ENCODE results near the gene COL6A3. TPM values are rescaled to one million over a fixed set of nuclear protein-coding genes. Genes with fewer than 3 reads are reported as not detected.

Gene COL6A3
- total RNA-seq, 4 donors from 2014 or later: 68.1 to 261 (median 75.6) TPM

DNA sequence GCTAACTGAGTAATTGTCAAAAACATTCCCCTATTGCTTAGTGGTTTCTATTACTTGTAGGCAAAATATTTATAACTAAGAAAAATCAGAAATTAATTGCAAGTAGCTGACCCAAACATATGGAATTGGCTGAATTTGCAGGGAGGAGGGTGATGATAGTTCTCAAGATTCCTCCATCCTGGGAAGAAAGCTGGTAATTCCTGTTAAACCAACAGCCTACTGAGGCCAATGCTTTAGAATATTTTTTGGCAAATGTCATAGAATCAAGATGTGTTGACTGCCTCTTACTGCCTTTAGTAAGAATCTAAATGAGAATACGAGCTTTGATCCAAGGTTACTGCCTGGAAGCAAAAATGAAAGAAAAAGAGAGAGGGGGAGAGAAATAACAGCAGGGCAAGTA, 120.0 kb downstream of the COL6A3 start:
- H3K27ac ChIP-seq: peak overlapping the region; percentile 45 to 82 (median 76)

DNA sequence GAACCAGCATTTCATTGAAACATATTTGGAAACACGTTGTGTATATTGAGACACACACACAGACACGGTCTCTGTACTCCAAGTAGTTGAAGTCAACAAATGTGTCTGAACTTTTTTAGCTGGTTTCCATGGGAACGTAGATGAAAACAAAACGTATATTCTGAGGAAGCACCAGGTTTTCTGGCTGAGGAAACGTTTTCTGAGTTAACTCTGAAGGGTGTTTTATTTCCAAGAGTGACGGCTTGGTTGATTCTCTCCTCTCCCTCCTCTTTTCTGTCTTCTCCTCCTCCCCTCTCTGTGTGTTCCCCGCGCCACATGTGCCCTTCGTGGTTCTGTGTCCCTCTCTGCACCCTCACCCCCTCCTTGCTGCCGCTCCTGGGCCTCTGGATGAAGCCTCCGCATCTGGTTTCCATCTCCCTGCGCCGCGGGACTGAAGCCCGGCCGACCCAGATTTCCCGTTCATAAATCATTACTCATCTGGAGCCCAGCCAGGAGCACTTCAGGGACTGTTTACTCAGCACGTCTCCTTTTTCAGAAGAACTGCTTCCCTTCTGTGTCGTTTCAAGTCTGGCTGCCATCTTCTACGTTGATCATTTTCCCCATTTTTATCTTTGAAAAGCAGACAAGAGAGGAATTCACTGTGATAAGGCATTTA, 122.7 kb downstream of the COL6A3 start:
- in situ Hi-C loops (cut with MboI; ENCODE audit: low pct_ligation_motif_present in 1 of 4, low pct_unique_long_range_greater_than_20kb in 1 of 4, low sequenced_read_pairs in 3 of 4) (no loop called here), intact Hi-C loops (cut with DNase I; ENCODE audit: low total_unique reads) (loop anchor here (2.0 to 10.0 kb wide), 2 partner anchors 24 to 124 kb away; partner anchors contain the start of gene COL6A3)
- no peak overlapping the region for H3K4me3 ChIP-seq
- TF ChIP-seq POLR2A (IDR thresholded peaks at IDR 0.05): no peak
- peak; percentile 83 for TF ChIP-seq EP300 (IDR thresholded peaks at IDR 0.05; ENCODE audit: low read depth)
- TF ChIP-seq POLR2AphosphoS5 (IDR thresholded peaks at IDR 0.05): peak; percentile 92 to 97 (median 96)
- peak overlapping the region; percentile 78 to 87 (median 83) for H3K27ac ChIP-seq
- DNase-seq: peak; percentile 87
- H3K9me3 ChIP-seq: no peaks in the 10 kb centered on the region
- peaks cover 18 to 29% (median 22%) of the 10 kb centered on the region in 4 donors for H3K4me1 ChIP-seq
- 2 to 4% methylated on average over 12 to 20 of the region's 20 CpGs for WGBS, 2 donors (ENCODE audit: low coverage in 1 of 2)
- peaks cover 6% of the 10 kb centered on the region for H3K27me3 ChIP-seq
- H3K36me3 ChIP-seq: no peaks in the 10 kb centered on the region

More for the DNA sequence above, 120.0 kb downstream of the COL6A3 start:
- Histone ChIP-seq H3K9me3 (no peaks in the 10 kb centered on the region), H3K4me3 (no peak overlapping the region), H3K36me3 (no peaks in the 10 kb centered on the region), H3K4me1 (peaks cover 21 to 46% (median 28%) of the 10 kb centered on the region in 4 donors), H3K27me3 (peaks cover 6% of the 10 kb centered on the region)
- no peak for TF ChIP-seq POLR2A (IDR thresholded peaks at IDR 0.05)
- TF ChIP-seq, protein P1, sequence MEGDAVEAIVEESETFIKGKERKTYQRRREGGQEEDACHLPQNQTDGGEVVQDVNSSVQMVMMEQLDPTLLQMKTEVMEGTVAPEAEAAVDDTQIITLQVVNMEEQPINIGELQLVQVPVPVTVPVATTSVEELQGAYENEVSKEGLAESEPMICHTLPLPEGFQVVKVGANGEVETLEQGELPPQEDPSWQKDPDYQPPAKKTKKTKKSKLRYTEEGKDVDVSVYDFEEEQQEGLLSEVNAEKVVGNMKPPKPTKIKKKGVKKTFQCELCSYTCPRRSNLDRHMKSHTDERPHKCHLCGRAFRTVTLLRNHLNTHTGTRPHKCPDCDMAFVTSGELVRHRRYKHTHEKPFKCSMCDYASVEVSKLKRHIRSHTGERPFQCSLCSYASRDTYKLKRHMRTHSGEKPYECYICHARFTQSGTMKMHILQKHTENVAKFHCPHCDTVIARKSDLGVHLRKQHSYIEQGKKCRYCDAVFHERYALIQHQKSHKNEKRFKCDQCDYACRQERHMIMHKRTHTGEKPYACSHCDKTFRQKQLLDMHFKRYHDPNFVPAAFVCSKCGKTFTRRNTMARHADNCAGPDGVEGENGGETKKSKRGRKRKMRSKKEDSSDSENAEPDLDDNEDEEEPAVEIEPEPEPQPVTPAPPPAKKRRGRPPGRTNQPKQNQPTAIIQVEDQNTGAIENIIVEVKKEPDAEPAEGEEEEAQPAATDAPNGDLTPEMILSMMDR (IDR thresholded peaks at IDR 0.05): no peak
- no peak for TF ChIP-seq EP300 (IDR thresholded peaks at IDR 0.05; ENCODE audit: low read depth)
- TF ChIP-seq POLR2AphosphoS5 (IDR thresholded peaks at IDR 0.05): no peak
- intact Hi-C loops (cut with DNase I; ENCODE audit: low total_unique reads): loop anchor here (10.0 kb wide), 1 partner anchor 121 kb away; the partner anchor contains the start of gene COL6A3
- DNase-seq: no peak
- 70 to 73% methylated on average over 1 of the region's 1 CpG for WGBS, 2 donors (ENCODE audit: low coverage in 1 of 2)
- in situ Hi-C loops (cut with MboI; ENCODE audit: low pct_ligation_motif_present in 1 of 4, low pct_unique_long_range_greater_than_20kb in 1 of 4, low sequenced_read_pairs in 3 of 4): no loop called here

DNA sequence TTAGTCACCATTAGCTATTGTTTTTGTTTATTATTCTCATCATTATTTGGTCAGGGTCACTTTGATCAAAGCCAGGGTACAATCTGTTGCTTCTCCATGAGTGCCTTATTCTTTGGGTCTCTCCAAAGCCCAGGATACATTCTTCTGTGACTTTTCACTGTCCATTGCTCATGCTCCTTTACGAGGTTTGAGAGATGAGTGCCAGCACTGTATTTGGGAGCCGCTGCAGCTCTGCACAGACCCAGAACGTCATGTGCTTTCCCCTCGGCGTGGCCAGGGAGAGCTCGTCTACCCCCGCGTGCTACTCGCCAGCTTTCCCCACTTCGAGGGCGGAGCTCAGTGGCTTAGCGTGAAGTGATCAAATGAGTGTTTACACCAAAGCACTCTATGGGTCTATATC, 123.7 kb downstream of the COL6A3 start:
- H3K27me3 ChIP-seq: peaks cover 6% of the 10 kb centered on the region
- H3K9me3 ChIP-seq: no peaks in the 10 kb centered on the region
- intact Hi-C loops (cut with DNase I; ENCODE audit: low total_unique reads) (loop anchor here (2.0 to 10.0 kb wide), 2 partner anchors 25 to 125 kb away; partner anchors contain the start of gene COL6A3), in situ Hi-C loops (cut with MboI; ENCODE audit: low pct_ligation_motif_present in 1 of 4, low pct_unique_long_range_greater_than_20kb in 1 of 4, low sequenced_read_pairs in 3 of 4) (no loop called here)
- H3K4me3 ChIP-seq: no peak overlapping the region
- H3K36me3 ChIP-seq: no peaks in the 10 kb centered on the region
- peaks cover 18 to 29% (median 22%) of the 10 kb centered on the region in 4 donors for H3K4me1 ChIP-seq
- peak overlapping the region; percentile 78 to 87 (median 83) for H3K27ac ChIP-seq
- no peak for TF ChIP-seq POLR2A (IDR thresholded peaks at IDR 0.05)
- peak; percentile 72 to 82 (median 74) for TF ChIP-seq POLR2AphosphoS5 (IDR thresholded peaks at IDR 0.05)
- TF ChIP-seq EP300 (IDR thresholded peaks at IDR 0.05; ENCODE audit: low read depth): peak; percentile 51
- DNase-seq: peak; percentile 67
- WGBS, 2 donors (ENCODE audit: low coverage in 1 of 2): 67% methylated on average over 12 of the region's 12 CpGs; no CpG with 5 or more reads in 1 of the 2 donors

DNA sequence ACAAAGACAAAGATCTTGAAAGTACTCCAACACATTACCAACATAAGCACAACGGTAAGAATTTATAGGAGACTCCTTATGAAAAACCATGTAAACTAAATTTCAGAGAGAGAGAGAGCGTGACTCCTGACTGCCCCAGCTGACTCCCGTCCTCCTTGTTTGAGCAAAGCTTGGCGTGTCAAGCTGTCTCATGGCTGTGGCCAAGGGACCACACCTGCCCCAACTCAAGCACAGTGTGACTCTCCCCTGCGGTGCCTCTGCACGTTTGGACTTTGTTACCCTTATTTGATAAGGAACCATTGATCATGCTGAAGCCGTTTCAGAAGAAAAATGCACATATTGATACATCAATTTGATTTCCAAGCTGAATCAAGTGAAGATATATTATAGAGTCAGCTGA, 124.8 kb downstream of the COL6A3 start:
- no peak for TF ChIP-seq POLR2AphosphoS5 (IDR thresholded peaks at IDR 0.05)
- TF ChIP-seq EP300 (IDR thresholded peaks at IDR 0.05; ENCODE audit: low read depth): no peak
- TF ChIP-seq, protein P1 (IDR thresholded peaks at IDR 0.05): no peak
- TF ChIP-seq POLR2A (IDR thresholded peaks at IDR 0.05): no peak
- in situ Hi-C loops (cut with MboI; ENCODE audit: low pct_ligation_motif_present in 1 of 4, low pct_unique_long_range_greater_than_20kb in 1 of 4, low sequenced_read_pairs in 3 of 4) (no loop called here), intact Hi-C loops (cut with DNase I; ENCODE audit: low total_unique reads) (no loop called here)
- Histone ChIP-seq H3K4me3 (no peak overlapping the region), H3K27ac (peak overlapping the region; percentile 78 to 87 (median 83)), H3K36me3 (no peaks in the 10 kb centered on the region), H3K4me1 (peaks cover 18 to 29% (median 22%) of the 10 kb centered on the region in 4 donors), H3K9me3 (no peaks in the 10 kb centered on the region), H3K27me3 (peaks cover 6% of the 10 kb centered on the region)
- DNase-seq: no peak
- WGBS, 2 donors (ENCODE audit: low coverage in 1 of 2): 41 to 54% methylated on average over 3 to 7 of the region's 7 CpGs

DNA sequence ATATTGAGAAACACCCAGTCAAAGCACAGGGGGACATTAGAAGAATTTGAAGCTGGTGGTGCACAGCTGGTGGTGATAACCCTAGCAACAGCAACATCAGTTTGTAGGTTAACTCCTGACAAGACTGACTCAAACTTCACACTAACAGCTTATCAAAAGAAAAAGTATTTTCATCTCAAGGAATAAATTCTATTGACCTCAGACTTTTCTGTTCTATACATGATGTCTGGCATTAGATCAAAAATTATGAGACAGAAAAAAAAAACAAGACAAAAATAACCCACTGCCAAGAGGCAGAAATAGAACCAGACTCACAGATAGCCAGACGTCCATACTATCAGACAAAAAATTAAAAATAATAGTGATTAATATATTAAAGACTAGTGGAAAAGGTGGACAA, 126.1 kb downstream of the COL6A3 start:
- intact Hi-C loops (cut with DNase I; ENCODE audit: low total_unique reads): no loop called here
- peaks cover 6% of the 10 kb centered on the region for H3K27me3 ChIP-seq
- in situ Hi-C loops (cut with MboI; ENCODE audit: low pct_ligation_motif_present in 1 of 4, low pct_unique_long_range_greater_than_20kb in 1 of 4, low sequenced_read_pairs in 3 of 4): no loop called here
- no peak overlapping the region for H3K4me3 ChIP-seq
- 38 to 63% methylated on average over 1 of the region's 1 CpG for whole genome bisulfite sequencing, 2 donors (ENCODE audit: low coverage in 1 of 2)
- no peaks in the 10 kb centered on the region for H3K36me3 ChIP-seq
- peaks cover 18 to 29% (median 22%) of the 10 kb centered on the region in 4 donors for H3K4me1 ChIP-seq
- no peak overlapping the region for H3K27ac ChIP-seq
- H3K9me3 ChIP-seq: no peaks in the 10 kb centered on the region
- no peak for DNase-seq
- TF ChIP-seq POLR2AphosphoS5 (IDR thresholded peaks at IDR 0.05) (no peak), EP300 (IDR thresholded peaks at IDR 0.05; ENCODE audit: low read depth) (no peak), POLR2A (IDR thresholded peaks at IDR 0.05) (no peak)
- TF ChIP-seq, protein P1 (IDR thresholded peaks at IDR 0.05): no peak
